ENCODE results near the gene SAG. TPM values are rescaled to one million over a fixed set of nuclear protein-coding genes. Genes with fewer than 3 reads are reported as not detected.

Gene SAG
- total and polyA plus RNA-seq, 10 of the 15 experiments (the other 5 are each of a cell fraction or from before 2014, with no cell fraction given) = 0.06 to 0.47 TPM; not detected in 8

- TF ChIP-seq BHLHE40 (IDR thresholded peaks at IDR 0.05; ENCODE audit: borderline replicate concordance in 1 of 2, low read depth in 2 of 2, low read length in 1 of 2) = peak; percentile 89 to 92
- peak; percentile 79 for TF ChIP-seq CREM (IDR thresholded peaks at IDR 0.05; ENCODE audit: low read depth)
- no peak for TF ChIP-seq NBN (IDR thresholded peaks at IDR 0.05)
- 0 out of 4 replicates have a peak, but pooled peaks of 1 of the 2 experiments have one; percentile 17 for TF ChIP-seq EP300 (IDR thresholded peaks at IDR 0.05; ENCODE audit: borderline replicate concordance in 1 of 2, control insufficient read depth in 1 of 2, low read depth in 2 of 2, low read length in 2 of 2)
- no peak for TF ChIP-seq POU2F2 (IDR thresholded peaks at IDR 0.05; ENCODE audit: borderline replicate concordance, low read depth, low read length)
- TF ChIP-seq MXI1 (IDR thresholded peaks at IDR 0.05; ENCODE audit: low read depth, low read length) = 0 out of 2 replicates have a peak, but pooled peaks have one; percentile 37
- no peak for TF ChIP-seq CEBPB (IDR thresholded peaks at IDR 0.05; ENCODE audit: borderline replicate concordance in 1 of 2, low read depth in 2 of 2, low read length in 2 of 2)
- peak in 1 of 2 experiments; percentile 34; a peak in 1 of 3 replicates for TF ChIP-seq EGR1 (IDR thresholded peaks at IDR 0.05; ENCODE audit: borderline replicate concordance in 1 of 2, low read depth in 2 of 2, low read length in 2 of 2)
- peak; percentile 34; the same call in 1 of the 2 replicates for TF ChIP-seq MAX (IDR thresholded peaks at IDR 0.05; ENCODE audit: low read depth, low read length)
- TF ChIP-seq RELB (IDR thresholded peaks at IDR 0.05; ENCODE audit: low read depth) = no peak
- TF ChIP-seq YY1 (IDR thresholded peaks at IDR 0.05; ENCODE audit: low read depth, low read length) = no peak
- TF ChIP-seq TCF12 (IDR thresholded peaks at IDR 0.05; ENCODE audit: low read depth, low read length) = peak; percentile 81
- peak; percentile 51; the same call in 1 of the 2 replicates for TF ChIP-seq POLR2A (IDR thresholded peaks at IDR 0.05; ENCODE audit: low read depth, low read length)
- peak; percentile 84 for TF ChIP-seq SPI1 (IDR thresholded peaks at IDR 0.05; ENCODE audit: borderline replicate concordance, insufficient read depth, low read depth, low read length)
- peak; percentile 87 for TF ChIP-seq ZNF687 (IDR thresholded peaks at IDR 0.05)
- TF ChIP-seq IKZF1 (conservative IDR thresholded peaks at IDR 0.05) = peak; percentile 71
- peak; percentile 49; the same call in 1 of the 2 replicates for TF ChIP-seq IRF4 (IDR thresholded peaks at IDR 0.05; ENCODE audit: low read depth, low read length)
- TF ChIP-seq GABPA (IDR thresholded peaks at IDR 0.05; ENCODE audit: low read depth) = peak; percentile 84
- no peak for TF ChIP-seq ZNF207 (IDR thresholded peaks at IDR 0.05; ENCODE audit: borderline replicate concordance)
- peak; percentile 40; the same call in 1 of the 2 replicates for TF ChIP-seq DPF2 (IDR thresholded peaks at IDR 0.05)
- TF ChIP-seq ETV6 (conservative IDR thresholded peaks at IDR 0.05 in 1 of 2, IDR thresholded peaks at IDR 0.05 in 1 of 2; ENCODE audit: borderline replicate concordance in 1 of 2, low read depth in 1 of 2) = peak in 1 of 2 experiments; percentile 99; a peak in 2 of 4 replicates
- peak; percentile 15 for TF ChIP-seq USF1 (IDR thresholded peaks at IDR 0.05; ENCODE audit: borderline replicate concordance, extremely low read length, insufficient read depth, low read depth, low read length)
- TF ChIP-seq MYC (IDR thresholded peaks at IDR 0.05; ENCODE audit: insufficient read depth, insufficient read length, insufficient replicate concordance, low read length, severe bottlenecking) = no peak
- peak; percentile 79; the same call in 1 of the 2 replicates for TF ChIP-seq PAX5 (IDR thresholded peaks at IDR 0.05; ENCODE audit: borderline replicate concordance, low read depth, low read length)
These were observed 23.9 kb downstream of the SAG start (continued) for GRCh38 chr2:233331536-233331935.
